ENCODE measurements around the gene KDM4D.
A peak's percentile ranks its signal among the peaks of the same experiment; 100 is the strongest.

KDM4D gene

GRCh38 chr11:94972700-94973098 lies 810 bp upstream of the KDM4D start:
- H3K4me3 ChIP-seq (ENCODE audit: low read length, poor library complexity, severe bottlenecking) = peak overlapping the region; percentile 88
- TF ChIP-seq CTCF (conservative IDR thresholded peaks at IDR 0.05; ENCODE audit: low read length) (no peak), EZH2phosphoT487 (IDR thresholded peaks at IDR 0.05; ENCODE audit: borderline replicate concordance) (no peak)
- H3K36me3 ChIP-seq (ENCODE audit: insufficient read depth, low read length) = peaks cover 35% of the 10 kb centered on the region
- H3K27me3 ChIP-seq (ENCODE audit: insufficient read depth, low read length, poor library complexity, severe bottlenecking) = peaks cover 39% of the 10 kb centered on the region
- no peaks in the 10 kb centered on the region for H3F3A ChIP-seq (ENCODE audit: low read depth)
- H3K4me1 ChIP-seq (ENCODE audit: insufficient read depth, low read length, poor library complexity, severe bottlenecking) = peaks cover 31% of the 10 kb centered on the region
- H4K20me1 ChIP-seq (ENCODE audit: insufficient read depth, low read length, poor library complexity, severe bottlenecking) = peaks cover 36% of the 10 kb centered on the region
- no peaks in the 10 kb centered on the region for H3K9me2 ChIP-seq (replicated peaks; ENCODE audit: low read depth, low read length)
- H3K79me2 ChIP-seq (ENCODE audit: insufficient read depth, low read length) = peaks cover 35% of the 10 kb centered on the region
- H2AFZ ChIP-seq (ENCODE audit: low read length) = no peak overlapping the region
- H3K4me2 ChIP-seq (ENCODE audit: low read depth, low read length, poor library complexity, severe bottlenecking) = peak overlapping the region; percentile 83
- peak overlapping the region; percentile 90 for H3K9ac ChIP-seq (ENCODE audit: low read depth, low read length, poor library complexity, severe bottlenecking)
- H3K9me3 ChIP-seq (ENCODE audit: insufficient read depth, low read depth, low read length) = no peaks in the 10 kb centered on the region

GRCh38 chr11:94974178-94974577 lies 669 bp downstream of the KDM4D start:
- Histone ChIP-seq H3K9me2 (replicated peaks; ENCODE audit: low read depth, low read length) (no peaks in the 10 kb centered on the region), H3K36me3 (ENCODE audit: insufficient read depth, low read length) (peaks cover 21% of the 10 kb centered on the region), H3K4me3 (ENCODE audit: low read length, poor library complexity, severe bottlenecking) (peak overlapping the region; percentile 88), H3F3A (ENCODE audit: low read depth) (no peaks in the 10 kb centered on the region), H3K27me3 (ENCODE audit: insufficient read depth, low read length, poor library complexity, severe bottlenecking) (peaks cover 50% of the 10 kb centered on the region), H3K4me1 (ENCODE audit: insufficient read depth, low read length, poor library complexity, severe bottlenecking) (peaks cover 31% of the 10 kb centered on the region), H3K9me3 (ENCODE audit: insufficient read depth, low read depth, low read length) (no peaks in the 10 kb centered on the region), H3K9ac (ENCODE audit: low read depth, low read length, poor library complexity, severe bottlenecking) (peak overlapping the region; percentile 90), H3K4me2 (ENCODE audit: low read depth, low read length, poor library complexity, severe bottlenecking) (peak overlapping the region; percentile 78), H2AFZ (ENCODE audit: low read length) (peak overlapping the region; percentile 98), H3K79me2 (ENCODE audit: insufficient read depth, low read length) (peaks cover 35% of the 10 kb centered on the region), H4K20me1 (ENCODE audit: insufficient read depth, low read length, poor library complexity, severe bottlenecking) (peaks cover 29% of the 10 kb centered on the region)
- TF ChIP-seq CTCF (conservative IDR thresholded peaks at IDR 0.05; ENCODE audit: low read length) (no peak), EZH2phosphoT487 (IDR thresholded peaks at IDR 0.05; ENCODE audit: borderline replicate concordance) (no peak)

GRCh38 chr11:94975599-94975998 lies 2.1 kb downstream of the KDM4D start:
- Histone ChIP-seq H3K4me3 (ENCODE audit: low read length, poor library complexity, severe bottlenecking) (no peak overlapping the region), H3K36me3 (ENCODE audit: insufficient read depth, low read length) (peaks cover 7% of the 10 kb centered on the region; the same call in 1 of the 2 replicates), H3K9me2 (replicated peaks; ENCODE audit: low read depth, low read length) (no peaks in the 10 kb centered on the region), H3K27me3 (ENCODE audit: insufficient read depth, low read length, poor library complexity, severe bottlenecking) (peaks cover 61% of the 10 kb centered on the region), H3K9me3 (ENCODE audit: insufficient read depth, low read depth, low read length) (no peaks in the 10 kb centered on the region), H4K20me1 (ENCODE audit: insufficient read depth, low read length, poor library complexity, severe bottlenecking) (peaks cover 24% of the 10 kb centered on the region), H3K9ac (ENCODE audit: low read depth, low read length, poor library complexity, severe bottlenecking) (no peak overlapping the region), H3F3A (ENCODE audit: low read depth) (no peaks in the 10 kb centered on the region), H3K79me2 (ENCODE audit: insufficient read depth, low read length) (peaks cover 28% of the 10 kb centered on the region), H3K4me2 (ENCODE audit: low read depth, low read length, poor library complexity, severe bottlenecking) (no peak overlapping the region), H3K4me1 (ENCODE audit: insufficient read depth, low read length, poor library complexity, severe bottlenecking) (peaks cover 24% of the 10 kb centered on the region), H2AFZ (ENCODE audit: low read length) (no peak overlapping the region)
- TF ChIP-seq EZH2phosphoT487 (IDR thresholded peaks at IDR 0.05; ENCODE audit: borderline replicate concordance) (no peak), CTCF (conservative IDR thresholded peaks at IDR 0.05; ENCODE audit: low read length) (no peak)

Measured in Loucy (cell line).